IMR-90 (cell line): ENCODE measurements around the gene INPP5A. TPM values are rescaled to one million over a fixed set of nuclear protein-coding genes. Genes with fewer than 3 reads are reported as not detected.
"Not testable (repeated sequence)": the region's sequence is repeated elsewhere in the genome, so short reads cannot be mapped to it uniquely, and the experiment has no call there.

ENCODE experiments used
- ATAC-seq: fragments of 200-7000 bp; cut with Tn5 transposase; 2 replicates; pipeline ENCODE4 v1.9.1; 2020; ENCODE audit warnings: low read depth, mild to moderate bottlenecking, moderate library complexity
- BruUV-seq: library from RNA; stranded (reverse); fragments of 400-500 nt; replicated peaks from 2 replicates; lab custom pipeline; 2021; lab: Mats Ljungman, UMichigan
- CTCF ChIA-PET: fragments of 300-600 bp; formaldehyde crosslinking; extraction: SDS; loops from one replicate; lab custom pipeline; 2021; ENCODE audit warnings: antibody characterized with exemption; lab: Yijun Ruan, JAX
- POLR2A ChIA-PET: fragments of 300-600 bp; sonication (Branson Sonifier 250); formaldehyde crosslinking; loops from one replicate; lab custom pipeline; 2022; ENCODE audit warnings: antibody characterized with exemption; ENCODE audit not compliant: unreplicated experiment; lab: Charles Lee
- DNase-seq: peaks from one replicate; pipeline ENCODE4 v3.0.0; 2013
- H2AFZ ChIP-seq: replicated peaks from 2 replicates; pipeline ENCODE3; 2013; ENCODE audit warnings: low read length, mild to moderate bottlenecking; ENCODE audit not compliant: poor library complexity
- H2AK5ac ChIP-seq: 2 replicates; pipeline ENCODE4 v1.6.1; 2013; ENCODE audit warnings: low read depth, low read length, inconsistent platforms
- H2AK9ac ChIP-seq: replicated peaks from 2 replicates; pipeline ENCODE3; 2013; ENCODE audit warnings: mild to moderate bottlenecking, low read depth, low read length, moderate library complexity; ENCODE audit not compliant: poor library complexity
- H2BK120ac ChIP-seq: 2 replicates; pipeline ENCODE4 v1.6.1; 2013; ENCODE audit warnings: low read depth, low read length, inconsistent platforms
- H2BK15ac ChIP-seq: 3 replicates; pipeline ENCODE4 v1.6.1; 2013; ENCODE audit warnings: low read depth, low read length, inconsistent platforms
- H2BK20ac ChIP-seq: 2 replicates; pipeline ENCODE4 v1.6.1; 2013; ENCODE audit warnings: low read depth, mild to moderate bottlenecking, inconsistent platforms, low read length, moderate library complexity
- H2BK5ac ChIP-seq: 2 replicates; pipeline ENCODE4 v1.6.1; 2013; ENCODE audit warnings: mild to moderate bottlenecking, low read depth, low read length, inconsistent platforms; ENCODE audit not compliant: poor library complexity, severe bottlenecking
- H3K14ac ChIP-seq: replicated peaks from 2 replicates; pipeline ENCODE4 v1.6.1; 2013; ENCODE audit warnings: low read depth, low read length, inconsistent platforms
- H3K18ac ChIP-seq: 2 replicates; pipeline ENCODE4 v1.6.1; 2013; ENCODE audit warnings: low read depth, low read length, control low read depth
- H3K23ac ChIP-seq: 2 replicates; pipeline ENCODE4 v1.6.1; 2013; ENCODE audit warnings: low read depth, low read length, inconsistent platforms
- H3K27ac ChIP-seq: 2 replicates; pipeline ENCODE4 v1.5.1; 2013; ENCODE audit warnings: mild to moderate bottlenecking, control low read depth, low read length; ENCODE audit not compliant: insufficient read depth
- H3K27me3 ChIP-seq: 2 replicates; pipeline ENCODE4 v1.6.1; 2013; ENCODE audit warnings: low read length; ENCODE audit not compliant: control insufficient read depth, insufficient read depth
- H3K36me3 ChIP-seq: 2 replicates; pipeline ENCODE4 v1.6.1; 2013; ENCODE audit warnings: low read length, mixed read lengths; ENCODE audit not compliant: control insufficient read depth, insufficient read depth
- H3K4ac ChIP-seq: 2 replicates; pipeline ENCODE4 v1.6.1; 2013; ENCODE audit warnings: low read depth, low read length, inconsistent platforms
- H3K4me1 ChIP-seq: 2 replicates; pipeline ENCODE4 v1.6.1; 2013; ENCODE audit warnings: low read length, mixed read lengths; ENCODE audit not compliant: control insufficient read depth, insufficient read depth
- H3K4me2 ChIP-seq: 2 replicates; pipeline ENCODE4 v1.6.1; 2013; ENCODE audit warnings: low read depth, mild to moderate bottlenecking, control low read depth, low read length, moderate library complexity
- H3K4me3 ChIP-seq: 2 replicates; pipeline ENCODE4 v1.5.1; 2013; ENCODE audit warnings: low read depth, mild to moderate bottlenecking, control low read depth, low read length, moderate library complexity; ENCODE audit not compliant: insufficient read depth
- H3K56ac ChIP-seq: 2 replicates; pipeline ENCODE4 v1.6.1; 2013; ENCODE audit warnings: low read length, inconsistent platforms; ENCODE audit not compliant: insufficient read depth; ENCODE audit errors: extremely low read depth
- H3K79me1 ChIP-seq, 2 experiments: 2 replicates each; pipeline ENCODE4 v1.6.1; 2013; ENCODE audit warnings: low read length in 2 of 2, inconsistent platforms in 1 of 2, low read depth in 1 of 2
- H3K9ac ChIP-seq: 2 replicates; pipeline ENCODE4 v1.6.1; 2013; ENCODE audit warnings: low read depth, low read length, control low read depth
- H3K9me1 ChIP-seq: 2 replicates; pipeline ENCODE4 v1.6.1; 2013; ENCODE audit warnings: low read length, inconsistent platforms; ENCODE audit not compliant: insufficient read depth
- H3K9me3 ChIP-seq: 2 replicates; pipeline ENCODE4 v1.6.1; 2013; ENCODE audit warnings: low read length; ENCODE audit not compliant: control insufficient read depth, insufficient read depth
- H4K20me1 ChIP-seq: 2 replicates; pipeline ENCODE4 v1.6.1; 2013; ENCODE audit warnings: low read length, inconsistent platforms; ENCODE audit not compliant: insufficient read depth
- H4K5ac ChIP-seq: 2 replicates; pipeline ENCODE4 v1.6.1; 2013; ENCODE audit warnings: mild to moderate bottlenecking, low read depth, low read length, control low read depth
- H4K8ac ChIP-seq, 2 experiments: 2 replicates each; pipeline ENCODE4 v1.6.1; 2013; ENCODE audit warnings: low read depth in 2 of 2, low read length in 2 of 2, control low read depth in 1 of 2, inconsistent platforms in 1 of 2
- H4K91ac ChIP-seq: 2 replicates; pipeline ENCODE4 v1.6.1; 2013; ENCODE audit warnings: low read depth, low read length, inconsistent platforms; ENCODE audit not compliant: insufficient read depth
- WGBS, 2 experiments: methylation state at CpG; one replicate each; pipeline versions ENCODE4 v1.1.5 to v1.1.7; 2013; ENCODE audit warnings: missing lambda C conversion rate in 2 of 2; ENCODE audit not compliant: insufficient read length in 1 of 2; ENCODE audit errors: extremely low coverage in 2 of 2; 5-methylcytosine and 5-hydroxymethylcytosine counted together
- dilution Hi-C: fragments of 300-500 bp; cut with HindIII; formaldehyde crosslinking; loops from one replicate; pipeline ENCODE4 v1.14.3; 2018; ENCODE audit warnings: low sequenced_read_pairs; ENCODE audit not compliant: unreplicated experiment
- in situ Hi-C: fragments of 300-500 bp; cut with MboI; formaldehyde crosslinking; loops from 3 replicates; pipeline ENCODE4 v1.14.3; 2019; ENCODE audit warnings: low sequenced_read_pairs, inconsistent platforms, mixed read lengths
- intact Hi-C: fragments of 100-400 bp; cut with micrococcal nuclease; formaldehyde crosslinking; loops from 2 replicates; pipeline ENCODE4 v1.10.0; 2022
- polyA plus RNA-seq, 3 experiments: library from polyadenylated mRNA; depleted of rRNA; stranded (reverse); fragments of >200 nt; gene quantifications; 2 replicates each; pipeline ENCODE4 v1.2.3, GENCODE V29; 2012; ENCODE audit warnings: low replicate concordance in 1 of 3
- total RNA-seq: library from RNA; depleted of rRNA; stranded (reverse); fragments of >200 nt; gene quantifications from 2 replicates; pipeline ENCODE4 v1.2.3, GENCODE V29; 2012

The INPP5A gene
- total and polyA plus RNA-seq, 2 of the 4 experiments (the other 2 are of a cell fraction) = 21.4 to 36.7 TPM

GRCh38 chr10:132797986-132798385 lies 260.4 kb downstream of the INPP5A start:
- H3K4ac ChIP-seq, H4K20me1 ChIP-seq, H4K91ac ChIP-seq, H2BK15ac ChIP-seq, H3K9ac ChIP-seq, dilution Hi-C loops, H3K9me1 ChIP-seq, H3K14ac ChIP-seq, ATAC-seq, H3K4me3 ChIP-seq, H3K9me3 ChIP-seq, H4K5ac ChIP-seq, H3K27ac ChIP-seq, H2BK120ac ChIP-seq, H3K18ac ChIP-seq, intact Hi-C loops, H3K23ac ChIP-seq, H2BK20ac ChIP-seq, H2BK5ac ChIP-seq, H2AFZ ChIP-seq, CTCF ChIA-PET, in situ Hi-C loops, H2AK5ac ChIP-seq, BruUV-seq, H3K56ac ChIP-seq, H3K4me2 ChIP-seq, DNase-seq, H2AK9ac ChIP-seq, H3K4me1 ChIP-seq, H3K36me3 ChIP-seq, H4K8ac ChIP-seq, H3K79me1 ChIP-seq: not testable (repeated sequence)
- 89% methylated on average over 13 of the region's 32 CpGs; no CpG with 5 or more reads in 1 of the 2 experiments for WGBS, 2 experiments
- peaks cover 20% of the 10 kb centered on the region; the same call in 1 of the 2 replicates for H3K27me3 ChIP-seq
- POLR2A ChIA-PET = interaction anchor here (0.6 to 0.7 kb wide), 2 partner anchors 22 to 172 kb away, joined by 5 to 8 read pairs; no protein-coding TSS in a partner anchor
